B cell (primary cell): ENCODE data around the gene PRICKLE2.

Source experiments
- CTCF ChIP-seq: fragments of 200-600 bp; IDR thresholded peaks from one replicate; pipeline ENCODE4 v1.8.0; 2022; ENCODE audit warnings: antibody characterized with exemption, mild to moderate bottlenecking
- EZH2 ChIP-seq: IDR thresholded peaks from 2 replicates; pipeline ENCODE4 v1.6.1; 2012; ENCODE audit warnings: borderline replicate concordance, low read depth, mild to moderate bottlenecking, moderate library complexity, low read length; ENCODE audit not compliant: insufficient read depth, poor library complexity, severe bottlenecking

GRCh38 chr3:64215103-64215502, 10.2 kb downstream of the PRICKLE2 start:
- TF ChIP-seq CTCF (no peak), EZH2 (no peak)
